Neural cell (in vitro differentiated cells): Measurements from ENCODE around the gene TMSB4Y. TPM values are rescaled to one million over a fixed set of nuclear protein-coding genes. Genes with fewer than 3 reads are reported as not detected.

Source experiments
- H2AFZ ChIP-seq: fragments of 200-600, 300-800 bp; sonication (generic), shearing (Covaris generic); 2 replicates; pipeline ENCODE4 v1.6.0; 2014; ENCODE audit warnings: low read depth, mild to moderate bottlenecking, antibody characterized with exemption, low read length, moderate library complexity
- H3F3A ChIP-seq: fragments of 200-600 bp; shearing (Covaris generic); 2 replicates; pipeline ENCODE4 v1.6.1; 2016; ENCODE audit warnings: mild to moderate bottlenecking, moderate library complexity, mixed read lengths, antibody characterized with exemption, low read length; ENCODE audit not compliant: insufficient read depth, poor library complexity, severe bottlenecking
- H3K27ac ChIP-seq: fragments of 200-600, 300-800 bp; sonication (generic), shearing (Covaris generic); 2 replicates; pipeline ENCODE4 v1.5.1; 2014; ENCODE audit warnings: mild to moderate bottlenecking, low read length, moderate library complexity
- H3K27me3 ChIP-seq: fragments of 300-800, 200-600 bp; sonication (generic), shearing (Covaris generic); 2 replicates; pipeline ENCODE4 v1.6.0; 2014; ENCODE audit warnings: mild to moderate bottlenecking, low read depth, low read length, moderate library complexity; ENCODE audit not compliant: insufficient read depth
- H3K36me3 ChIP-seq: fragments of 300-800, 200-600 bp; sonication (generic), shearing (Covaris generic); 2 replicates; pipeline ENCODE4 v1.5.1; 2014; ENCODE audit warnings: mild to moderate bottlenecking, antibody characterized with exemption, low read length, moderate library complexity; ENCODE audit not compliant: insufficient read depth
- H3K4me2 ChIP-seq: fragments of 300-800, 200-600 bp; sonication (generic), shearing (Covaris generic); 2 replicates; pipeline ENCODE4 v1.6.0; 2014; ENCODE audit warnings: mild to moderate bottlenecking, low read length
- H3K4me3 ChIP-seq: fragments of 300-800, 200-600 bp; sonication (generic), shearing (Covaris generic); 2 replicates; pipeline ENCODE4 v1.5.1; 2014; ENCODE audit warnings: mild to moderate bottlenecking, low read length, moderate library complexity
- H3K79me2 ChIP-seq: fragments of 200-600 bp; shearing (Covaris generic); replicated peaks from 2 replicates; pipeline ENCODE4 v1.6.0; 2014; ENCODE audit warnings: mild to moderate bottlenecking, low read length, moderate library complexity; ENCODE audit not compliant: insufficient read depth
- H3K9ac ChIP-seq: fragments of 300-800, 200-600 bp; sonication (generic), shearing (Covaris generic); 2 replicates; pipeline ENCODE4 v1.6.1; 2016; ENCODE audit warnings: mild to moderate bottlenecking, low read length, mixed read lengths
- H3K9me2 ChIP-seq: fragments of 200-600 bp; shearing (Covaris generic); 2 replicates; pipeline ENCODE4 v1.6.1; 2016; ENCODE audit warnings: mild to moderate bottlenecking, low read length, mixed read lengths; ENCODE audit not compliant: insufficient read depth
- H3K9me3 ChIP-seq: fragments of 200-600, 300-800 bp; sonication (generic), shearing (Covaris generic); 2 replicates; pipeline ENCODE4 v1.6.1; 2016; ENCODE audit warnings: mild to moderate bottlenecking, mixed run types, low read length, moderate library complexity, mixed read lengths
- H4K20me1 ChIP-seq: fragments of 200-600 bp; shearing (Covaris generic); 2 replicates; pipeline ENCODE4 v1.6.1; 2016; ENCODE audit warnings: mild to moderate bottlenecking, mixed run types; ENCODE audit not compliant: insufficient read depth
- CTCF ChIP-seq: fragments of 450-650 bp; IDR thresholded peaks from 2 replicates; pipeline ENCODE4 v1.5.1; 2014; ENCODE audit warnings: antibody characterized with exemption, mild to moderate bottlenecking, moderate library complexity; ENCODE audit not compliant: poor library complexity, severe bottlenecking
- EP300 ChIP-seq: fragments of 450-650 bp; conservative IDR thresholded peaks from 2 replicates; pipeline ENCODE4 v1.6.1; 2014; ENCODE audit warnings: antibody characterized with exemption, mild to moderate bottlenecking, moderate library complexity; ENCODE audit not compliant: poor library complexity, severe bottlenecking
- EZH2 ChIP-seq: fragments of 200-600, 300-800 bp; shearing (Covaris generic), sonication (generic); IDR thresholded peaks from 2 replicates; pipeline ENCODE4 v1.6.1; 2014; ENCODE audit warnings: antibody characterized with exemption, low read length, borderline replicate concordance, mild to moderate bottlenecking; ENCODE audit not compliant: insufficient read depth, poor library complexity, severe bottlenecking
- MXI1 ChIP-seq: fragments of 450-650 bp; conservative IDR thresholded peaks from 2 replicates; pipeline ENCODE4 v1.6.1; 2014; ENCODE audit warnings: antibody characterized with exemption, mild to moderate bottlenecking; ENCODE audit not compliant: poor library complexity, severe bottlenecking
- POLR2AphosphoS5 ChIP-seq: IDR thresholded peaks from 2 replicates; pipeline ENCODE4 v1.6.1; 2012
- RAD21 ChIP-seq: fragments of 450-650 bp; conservative IDR thresholded peaks from 2 replicates; pipeline ENCODE4 v1.6.1; 2014; ENCODE audit warnings: antibody characterized with exemption, mild to moderate bottlenecking, moderate library complexity
- REST ChIP-seq: IDR thresholded peaks from 2 replicates; pipeline ENCODE4 v1.6.1; 2012; ENCODE audit warnings: borderline replicate concordance
- SMC3 ChIP-seq: fragments of 450-650 bp; conservative IDR thresholded peaks from 2 replicates; pipeline ENCODE4 v1.6.1; 2014; ENCODE audit warnings: antibody characterized with exemption, mild to moderate bottlenecking, moderate library complexity; ENCODE audit not compliant: poor library complexity
- TAF1 ChIP-seq: IDR thresholded peaks from 2 replicates; pipeline ENCODE4 v1.6.1; 2012; ENCODE audit warnings: low read depth
- polyA plus RNA-seq: library from polyadenylated mRNA; depleted of rRNA; stranded (reverse); fragments of >200 nt; gene quantifications from 2 replicates; pipeline ENCODE4 v1.2.3, GENCODE V29; 2014

TMSB4Y gene
- polyA plus RNA-seq, 1 donor from 2014 or later: 17.4 TPM

DNA sequence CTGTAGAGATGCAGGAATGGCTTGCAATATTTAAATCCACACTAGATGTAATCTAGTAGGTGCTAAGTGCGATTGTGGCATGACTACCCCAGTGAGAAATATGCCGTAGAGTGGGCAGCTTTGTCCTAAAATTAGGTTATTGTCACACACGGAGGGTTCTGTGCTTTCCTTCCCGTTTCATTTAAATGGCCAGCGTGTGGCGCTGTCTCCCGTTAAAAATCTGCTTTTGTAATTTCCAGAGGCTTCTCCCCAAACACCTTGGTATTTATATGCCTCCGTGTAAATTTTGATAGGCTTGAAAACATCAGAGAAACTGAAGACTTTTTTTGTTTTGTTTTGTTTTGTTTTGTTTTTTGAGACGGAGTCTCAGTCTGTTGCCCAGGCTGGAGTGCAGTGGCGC lies 34.9 kb downstream of the TMSB4Y start:
- H3K27ac ChIP-seq: no peak overlapping the region
- H3K9me3 ChIP-seq: no peaks in the 10 kb centered on the region
- H4K20me1 ChIP-seq: no peaks in the 10 kb centered on the region
- no peaks in the 10 kb centered on the region for H3K27me3 ChIP-seq
- H3F3A ChIP-seq: no peaks in the 10 kb centered on the region
- no peak overlapping the region for H3K9ac ChIP-seq
- no peak for TF ChIP-seq REST
- TF ChIP-seq EZH2: no peak
- no peak for TF ChIP-seq POLR2AphosphoS5
- no peak for TF ChIP-seq EP300
- TF ChIP-seq RAD21: peak; percentile 47
- no peak for TF ChIP-seq TAF1
- TF ChIP-seq SMC3: peak; percentile 52
- TF ChIP-seq CTCF: peak; percentile 52
- TF ChIP-seq MXI1: no peak
- H3K9me2 ChIP-seq: no peaks in the 10 kb centered on the region
- no peak overlapping the region for H3K4me3 ChIP-seq
- no peak overlapping the region for H3K4me2 ChIP-seq
- H3K79me2 ChIP-seq: no peaks in the 10 kb centered on the region
- H3K36me3 ChIP-seq: no peaks in the 10 kb centered on the region
- H2AFZ ChIP-seq: no peak overlapping the region

DNA sequence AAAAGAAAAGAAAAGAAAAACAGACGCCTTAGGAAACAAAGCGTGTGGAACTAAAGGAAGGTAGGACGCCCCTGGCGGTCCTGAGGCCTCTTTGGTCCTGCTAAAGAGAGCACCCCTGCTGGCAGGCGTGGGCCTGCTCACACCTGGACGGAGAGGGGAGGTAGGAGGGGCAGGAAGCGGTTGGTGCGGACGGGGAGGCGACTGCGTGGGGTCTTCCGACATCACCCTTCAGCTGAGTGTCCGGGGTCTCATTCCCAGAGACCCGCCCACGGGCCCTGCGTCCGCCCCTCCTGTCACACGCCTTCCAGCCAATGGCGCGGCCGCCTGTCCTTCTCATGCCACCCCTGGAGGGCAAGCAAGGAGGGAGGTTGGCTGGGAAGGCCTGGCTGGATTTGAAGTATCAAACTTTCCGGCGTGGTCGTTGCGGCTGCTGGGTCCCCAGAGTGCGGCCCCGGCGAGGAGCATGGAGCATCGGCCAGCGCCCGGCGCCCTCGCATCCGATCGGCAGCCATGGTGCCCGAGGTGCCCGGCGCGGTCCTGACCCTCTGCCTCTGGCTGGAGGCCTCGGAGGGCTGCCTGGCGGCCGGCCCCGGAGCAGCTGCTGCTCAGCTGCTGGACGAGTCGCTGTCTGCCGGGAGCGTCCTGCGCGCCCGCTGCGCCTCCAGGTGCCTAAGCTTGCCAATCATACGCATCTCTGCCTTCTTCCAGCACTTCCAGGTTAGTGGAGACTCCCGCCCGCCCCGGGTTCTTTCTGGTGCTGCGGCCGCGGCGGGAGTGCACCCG lies 47.8 kb downstream of the TMSB4Y start:
- Histone ChIP-seq H4K20me1 (no peaks in the 10 kb centered on the region), H3K36me3 (no peaks in the 10 kb centered on the region), H3K4me3 (peak overlapping the region; percentile 68), H3K9me2 (no peaks in the 10 kb centered on the region), H2AFZ (no peak overlapping the region), H3K9me3 (no peaks in the 10 kb centered on the region), H3K27me3 (peaks cover 18% of the 10 kb centered on the region), H3K9ac (peak overlapping the region; percentile 23), H3K27ac (no peak overlapping the region), H3K79me2 (no peaks in the 10 kb centered on the region), H3K4me2 (peak overlapping the region; percentile 25), H3F3A (no peaks in the 10 kb centered on the region)
- TF ChIP-seq EP300: no peak
- TF ChIP-seq EZH2: no peak
- no peak for TF ChIP-seq TAF1
- TF ChIP-seq CTCF: peak; percentile 52
- peak; percentile 22 for TF ChIP-seq MXI1
- TF ChIP-seq POLR2AphosphoS5: no peak
